Measurements from ENCODE around the gene AIFM3. TPM values are rescaled to one million over a fixed set of nuclear protein-coding genes. Genes with fewer than 3 reads are reported as not detected.

Gene AIFM3
- total and polyA plus RNA-seq, 11 donors = 0.25 to 3.0 (median 0.49) TPM; not detected in 2

DNA sequence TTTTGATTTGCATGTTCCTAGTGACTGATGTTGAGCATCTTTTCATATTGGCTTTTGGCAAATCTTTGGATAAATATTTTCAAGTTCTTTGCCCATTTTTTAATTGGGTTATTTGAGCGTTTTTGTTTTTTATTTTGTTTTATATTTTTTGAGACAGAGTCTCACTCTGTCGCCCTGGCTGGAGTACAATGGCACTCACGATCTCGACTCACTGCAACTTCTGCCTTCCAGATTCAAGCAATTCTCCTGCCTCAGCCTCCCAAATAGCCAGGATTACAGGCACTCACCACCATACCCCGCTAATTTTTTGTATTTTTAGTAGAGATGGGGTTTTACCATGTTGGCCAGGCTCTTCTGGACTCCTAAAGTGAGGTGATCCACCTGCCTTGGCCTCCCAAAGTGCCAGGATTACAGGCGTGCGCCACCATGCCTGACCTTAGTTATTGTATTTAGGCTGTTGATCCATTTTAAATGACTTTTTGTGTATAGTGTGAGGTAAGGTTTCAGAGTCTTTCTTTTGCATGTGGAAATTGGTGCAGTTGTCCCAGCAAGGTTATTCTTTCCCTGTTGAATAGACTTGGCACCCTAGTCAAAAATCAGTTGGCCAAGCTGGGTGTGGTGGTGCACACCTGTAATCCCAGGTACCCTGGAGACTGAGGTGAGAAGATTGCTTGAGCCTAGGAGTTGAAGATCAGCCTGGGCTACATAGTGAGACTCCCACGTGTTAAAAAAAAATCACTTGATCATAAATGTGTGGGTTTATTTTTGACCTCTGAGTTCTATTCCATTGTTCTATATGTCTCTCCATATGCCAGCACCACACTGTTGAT lies 23.7 kb upstream of the AIFM3 start:
- Histone ChIP-seq H3K4me1 (peaks cover 0 to 61% (median 42%) of the 10 kb centered on the region in 12 donors), H3K27me3 (no peaks in the 10 kb centered on the region), H3K9me3 (no peaks in the 10 kb centered on the region), H3K4me3 (no peak overlapping the region), H3K27ac (no peak overlapping the region), H3K36me3 (peaks cover 0 to 6% (median 0%) of the 10 kb centered on the region in 9 donors)
- ATAC-seq (no peak), DNase-seq (no peak)
- intact Hi-C loops (cut with DNase I) = no loop called here
- WGBS, 4 donors = 93 to 96% (median 94%) methylated on average over 8 of the region's 8 CpGs
- TF ChIP-seq, protein P1, sequence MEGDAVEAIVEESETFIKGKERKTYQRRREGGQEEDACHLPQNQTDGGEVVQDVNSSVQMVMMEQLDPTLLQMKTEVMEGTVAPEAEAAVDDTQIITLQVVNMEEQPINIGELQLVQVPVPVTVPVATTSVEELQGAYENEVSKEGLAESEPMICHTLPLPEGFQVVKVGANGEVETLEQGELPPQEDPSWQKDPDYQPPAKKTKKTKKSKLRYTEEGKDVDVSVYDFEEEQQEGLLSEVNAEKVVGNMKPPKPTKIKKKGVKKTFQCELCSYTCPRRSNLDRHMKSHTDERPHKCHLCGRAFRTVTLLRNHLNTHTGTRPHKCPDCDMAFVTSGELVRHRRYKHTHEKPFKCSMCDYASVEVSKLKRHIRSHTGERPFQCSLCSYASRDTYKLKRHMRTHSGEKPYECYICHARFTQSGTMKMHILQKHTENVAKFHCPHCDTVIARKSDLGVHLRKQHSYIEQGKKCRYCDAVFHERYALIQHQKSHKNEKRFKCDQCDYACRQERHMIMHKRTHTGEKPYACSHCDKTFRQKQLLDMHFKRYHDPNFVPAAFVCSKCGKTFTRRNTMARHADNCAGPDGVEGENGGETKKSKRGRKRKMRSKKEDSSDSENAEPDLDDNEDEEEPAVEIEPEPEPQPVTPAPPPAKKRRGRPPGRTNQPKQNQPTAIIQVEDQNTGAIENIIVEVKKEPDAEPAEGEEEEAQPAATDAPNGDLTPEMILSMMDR (IDR thresholded peaks at IDR 0.05) = no peak
- TF ChIP-seq POLR2A (IDR thresholded peaks at IDR 0.05) = no peak

DNA sequence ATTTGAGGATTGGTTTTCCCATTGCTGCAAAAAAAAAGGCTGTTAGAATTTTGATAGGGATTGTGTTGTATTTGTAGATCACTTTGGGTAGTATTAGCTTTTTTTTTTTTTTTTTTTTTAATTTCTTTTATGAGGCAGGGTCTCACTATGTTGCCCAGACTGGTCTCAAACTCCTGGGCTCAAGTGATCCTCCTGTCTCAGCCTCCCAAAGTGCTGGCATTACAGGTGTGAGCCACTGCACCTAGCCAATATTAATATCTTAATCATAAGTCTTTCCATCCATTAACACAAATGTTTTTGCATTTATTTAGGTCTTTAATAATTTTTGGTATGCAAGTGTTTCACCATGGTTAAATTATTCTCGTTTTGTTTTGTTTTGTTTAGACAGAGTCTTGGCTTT lies 23.0 kb upstream of the AIFM3 start:
- Histone ChIP-seq H3K9me3 (no peaks in the 10 kb centered on the region), H3K27me3 (no peaks in the 10 kb centered on the region), H3K4me3 (no peak overlapping the region), H3K27ac (no peak overlapping the region), H3K4me1 (peaks cover 0 to 60% (median 40%) of the 10 kb centered on the region in 12 donors), H3K36me3 (peaks cover 0 to 9% (median 0%) of the 10 kb centered on the region in 9 donors)
- no peak for DNase-seq
- 42 to 62% (median 45%) methylated on average over 1 of the region's 1 CpG for WGBS, 4 donors
- intact Hi-C loops (cut with DNase I) = no loop called here
- no peak for ATAC-seq
- TF ChIP-seq POLR2A (IDR thresholded peaks at IDR 0.05) = no peak
- TF ChIP-seq, protein P1 (IDR thresholded peaks at IDR 0.05) = no peak

DNA sequence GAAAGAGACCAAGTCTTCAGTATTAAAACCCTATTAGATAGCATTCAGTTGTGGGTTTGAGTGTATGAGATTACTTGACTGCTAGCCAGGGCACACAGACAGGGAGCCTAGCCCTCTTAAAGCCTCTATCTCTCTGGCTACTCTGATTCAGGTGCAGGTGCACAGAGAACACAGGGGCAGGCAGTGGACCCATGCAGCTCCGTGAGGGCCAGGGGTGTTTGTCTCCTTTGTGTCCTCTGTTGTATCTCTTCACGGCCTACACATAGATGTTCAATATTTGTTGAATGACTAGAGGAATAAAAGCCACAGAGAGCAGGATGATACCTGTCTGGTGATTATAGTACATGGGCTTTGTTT lies 21.5 kb upstream of the AIFM3 start:
- no peak for DNase-seq
- H3K36me3 ChIP-seq = peaks cover 0 to 24% (median 12%) of the 10 kb centered on the region in 9 donors
- intact Hi-C loops (cut with DNase I) = loop anchor here in 1 of 10 donors (5.0 kb wide), 1 partner anchor 37 kb away; the partner anchor contains the start of gene LZTR1
- peak overlapping the region in 5 of 12 donors; percentile 12 to 63 (median 29) for H3K27ac ChIP-seq
- H3K4me3 ChIP-seq = no peak overlapping the region
- TF ChIP-seq, protein P1 (IDR thresholded peaks at IDR 0.05) = no peak
- no peak for TF ChIP-seq POLR2A (IDR thresholded peaks at IDR 0.05)
- WGBS, 4 donors = 71 to 83% (median 76%) methylated on average over 2 of the region's 2 CpGs
- H3K4me1 ChIP-seq = peaks cover 0 to 49% (median 30%) of the 10 kb centered on the region in 12 donors
- H3K27me3 ChIP-seq = no peaks in the 10 kb centered on the region
- ATAC-seq = peak in 2 of 4 donors; percentile 7 to 19
- no peaks in the 10 kb centered on the region for H3K9me3 ChIP-seq
